Endometrium (tissue), 2 donors: Measurements from ENCODE around the gene NHSL2.
"Not testable (repeated sequence)": the region's sequence is repeated elsewhere in the genome, so short reads cannot be mapped to it uniquely, and the experiment has no call there.

Experiments
- FAIRE-seq: peaks from 2 replicates; lab custom pipeline; 2012; peaks lifted over from hg19 to GRCh38; lab: Jason Lieb, UNC
- donor health status: control.
- donor health status: control.

NHSL2 gene

GRCh38 chrX:71910643-71910985 lies at the start of gene NHSL2:
Gene NHSL2, plus strand, starts transcription at chrX:71910845.
- FAIRE-seq, result no peak

GRCh38 chrX:71867680-71868079 lies 43.0 kb upstream of the NHSL2 start:
- no peak for FAIRE-seq

- not testable (repeated sequence) for FAIRE-seq
These were observed 41.1 kb upstream of the NHSL2 start for GRCh38 chrX:71869566-71869965.

- FAIRE-seq, result no peak
These were observed 40.2 kb upstream of the NHSL2 start for GRCh38 chrX:71870208-71871098.

GRCh38 chrX:71871367-71871766 lies 39.3 kb upstream of the NHSL2 start:
- FAIRE-seq, result no peak

GRCh38 chrX:71872542-71873458 lies 37.8 kb upstream of the NHSL2 start:
- FAIRE-seq, result no peak

GRCh38 chrX:71873459-71873833 lies 37.2 kb upstream of the NHSL2 start:
- no peak for FAIRE-seq

- FAIRE-seq, result not testable (repeated sequence)
These were observed 33.8 kb upstream of the NHSL2 start for GRCh38 chrX:71876841-71877240.

GRCh38 chrX:71885099-71885498 lies 25.5 kb upstream of the NHSL2 start:
- FAIRE-seq, result peak; percentile 15

- FAIRE-seq, result no peak
These were observed 15.0 kb upstream of the NHSL2 start for GRCh38 chrX:71895607-71896006.

- no peak for FAIRE-seq
These were observed 4.5 kb upstream of the NHSL2 start for GRCh38 chrX:71906144-71906543.

- FAIRE-seq, result no peak
These were observed 2.3 kb upstream of the NHSL2 start for GRCh38 chrX:71908387-71908786.

- no peak for FAIRE-seq
These were observed 689 bp upstream of the NHSL2 start for GRCh38 chrX:71909956-71910355.

GRCh38 chrX:71910986-71911730 lies 513 bp downstream of the NHSL2 start:
- no peak for FAIRE-seq

- no peak for FAIRE-seq
These were observed 1.0 kb downstream of the NHSL2 start for GRCh38 chrX:71911731-71912050.

GRCh38 chrX:71912156-71912555 lies 1.5 kb downstream of the NHSL2 start:
- FAIRE-seq, result no peak

- FAIRE-seq, result no peak
These were observed 2.7 kb downstream of the NHSL2 start for GRCh38 chrX:71913156-71913950.

- FAIRE-seq, result no peak
These were observed 7.1 kb downstream of the NHSL2 start for GRCh38 chrX:71917621-71918343.

GRCh38 chrX:71919431-71919830 lies 8.8 kb downstream of the NHSL2 start:
- FAIRE-seq, result no peak

- no peak for FAIRE-seq
These were observed 9.2 kb downstream of the NHSL2 start for GRCh38 chrX:71919886-71920285.

GRCh38 chrX:71922686-71923085 lies 12.0 kb downstream of the NHSL2 start:
- FAIRE-seq, result no peak
